IMR-90 (cell line): ENCODE measurements around the gene ATP12A. TPM values are rescaled to one million over a fixed set of nuclear protein-coding genes. Genes with fewer than 3 reads are reported as not detected.

Experiments
- ATAC-seq: fragments of 200-7000 bp; cut with Tn5 transposase; 2 replicates; pipeline ENCODE4 v1.9.1; 2020; ENCODE audit warnings: low read depth, mild to moderate bottlenecking, moderate library complexity
- BruUV-seq: library from RNA; stranded (reverse); fragments of 400-500 nt; replicated peaks from 2 replicates; lab custom pipeline; 2021; lab: Mats Ljungman, UMichigan
- CTCF ChIA-PET: fragments of 300-600 bp; formaldehyde crosslinking; extraction: SDS; loops from one replicate; lab custom pipeline; 2021; ENCODE audit warnings: antibody characterized with exemption; lab: Yijun Ruan, JAX
- POLR2A ChIA-PET: fragments of 300-600 bp; sonication (Branson Sonifier 250); formaldehyde crosslinking; loops from one replicate; lab custom pipeline; 2022; ENCODE audit warnings: antibody characterized with exemption; ENCODE audit not compliant: unreplicated experiment; lab: Charles Lee
- DNase-seq: peaks from one replicate; pipeline ENCODE4 v3.0.0; 2013
- H2AFZ ChIP-seq: replicated peaks from 2 replicates; pipeline ENCODE3; 2013; ENCODE audit warnings: low read length, mild to moderate bottlenecking; ENCODE audit not compliant: poor library complexity
- H2AK5ac ChIP-seq: 2 replicates; pipeline ENCODE4 v1.6.1; 2013; ENCODE audit warnings: low read depth, low read length, inconsistent platforms
- H2AK9ac ChIP-seq: replicated peaks from 2 replicates; pipeline ENCODE3; 2013; ENCODE audit warnings: mild to moderate bottlenecking, low read depth, low read length, moderate library complexity; ENCODE audit not compliant: poor library complexity
- H2BK120ac ChIP-seq: 2 replicates; pipeline ENCODE4 v1.6.1; 2013; ENCODE audit warnings: low read depth, low read length, inconsistent platforms
- H2BK15ac ChIP-seq: 3 replicates; pipeline ENCODE4 v1.6.1; 2013; ENCODE audit warnings: low read depth, low read length, inconsistent platforms
- H2BK20ac ChIP-seq: 2 replicates; pipeline ENCODE4 v1.6.1; 2013; ENCODE audit warnings: low read depth, mild to moderate bottlenecking, inconsistent platforms, low read length, moderate library complexity
- H2BK5ac ChIP-seq: 2 replicates; pipeline ENCODE4 v1.6.1; 2013; ENCODE audit warnings: mild to moderate bottlenecking, low read depth, low read length, inconsistent platforms; ENCODE audit not compliant: poor library complexity, severe bottlenecking
- H3K14ac ChIP-seq: replicated peaks from 2 replicates; pipeline ENCODE4 v1.6.1; 2013; ENCODE audit warnings: low read depth, low read length, inconsistent platforms
- H3K18ac ChIP-seq: 2 replicates; pipeline ENCODE4 v1.6.1; 2013; ENCODE audit warnings: low read depth, low read length, control low read depth
- H3K23ac ChIP-seq: 2 replicates; pipeline ENCODE4 v1.6.1; 2013; ENCODE audit warnings: low read depth, low read length, inconsistent platforms
- H3K27ac ChIP-seq: 2 replicates; pipeline ENCODE4 v1.5.1; 2013; ENCODE audit warnings: mild to moderate bottlenecking, control low read depth, low read length; ENCODE audit not compliant: insufficient read depth
- H3K27me3 ChIP-seq: 2 replicates; pipeline ENCODE4 v1.6.1; 2013; ENCODE audit warnings: low read length; ENCODE audit not compliant: control insufficient read depth, insufficient read depth
- H3K36me3 ChIP-seq: 2 replicates; pipeline ENCODE4 v1.6.1; 2013; ENCODE audit warnings: low read length, mixed read lengths; ENCODE audit not compliant: control insufficient read depth, insufficient read depth
- H3K4ac ChIP-seq: 2 replicates; pipeline ENCODE4 v1.6.1; 2013; ENCODE audit warnings: low read depth, low read length, inconsistent platforms
- H3K4me1 ChIP-seq: 2 replicates; pipeline ENCODE4 v1.6.1; 2013; ENCODE audit warnings: low read length, mixed read lengths; ENCODE audit not compliant: control insufficient read depth, insufficient read depth
- H3K4me2 ChIP-seq: 2 replicates; pipeline ENCODE4 v1.6.1; 2013; ENCODE audit warnings: low read depth, mild to moderate bottlenecking, control low read depth, low read length, moderate library complexity
- H3K4me3 ChIP-seq: 2 replicates; pipeline ENCODE4 v1.5.1; 2013; ENCODE audit warnings: low read depth, mild to moderate bottlenecking, control low read depth, low read length, moderate library complexity; ENCODE audit not compliant: insufficient read depth
- H3K56ac ChIP-seq: 2 replicates; pipeline ENCODE4 v1.6.1; 2013; ENCODE audit warnings: low read length, inconsistent platforms; ENCODE audit not compliant: insufficient read depth; ENCODE audit errors: extremely low read depth
- H3K79me1 ChIP-seq, 2 experiments: 2 replicates each; pipeline ENCODE4 v1.6.1; 2013; ENCODE audit warnings: low read length in 2 of 2, inconsistent platforms in 1 of 2, low read depth in 1 of 2
- H3K9ac ChIP-seq: 2 replicates; pipeline ENCODE4 v1.6.1; 2013; ENCODE audit warnings: low read depth, low read length, control low read depth
- H3K9me1 ChIP-seq: 2 replicates; pipeline ENCODE4 v1.6.1; 2013; ENCODE audit warnings: low read length, inconsistent platforms; ENCODE audit not compliant: insufficient read depth
- H3K9me3 ChIP-seq: 2 replicates; pipeline ENCODE4 v1.6.1; 2013; ENCODE audit warnings: low read length; ENCODE audit not compliant: control insufficient read depth, insufficient read depth
- H4K20me1 ChIP-seq: 2 replicates; pipeline ENCODE4 v1.6.1; 2013; ENCODE audit warnings: low read length, inconsistent platforms; ENCODE audit not compliant: insufficient read depth
- H4K5ac ChIP-seq: 2 replicates; pipeline ENCODE4 v1.6.1; 2013; ENCODE audit warnings: mild to moderate bottlenecking, low read depth, low read length, control low read depth
- H4K8ac ChIP-seq, 2 experiments: 2 replicates each; pipeline ENCODE4 v1.6.1; 2013; ENCODE audit warnings: low read depth in 2 of 2, low read length in 2 of 2, control low read depth in 1 of 2, inconsistent platforms in 1 of 2
- H4K91ac ChIP-seq: 2 replicates; pipeline ENCODE4 v1.6.1; 2013; ENCODE audit warnings: low read depth, low read length, inconsistent platforms; ENCODE audit not compliant: insufficient read depth
- BHLHE40 ChIP-seq: fragments of 150-350 bp; IDR thresholded peaks from 2 replicates; pipeline ENCODE4 v1.6.1; 2016; ENCODE audit warnings: mild to moderate bottlenecking, low read depth, low read length
- CEBPB ChIP-seq: IDR thresholded peaks from 2 replicates; pipeline ENCODE4 v1.6.1; 2012; ENCODE audit warnings: low read depth, low read length, improper control_type of control experiment
- CHD1 ChIP-seq: IDR thresholded peaks from 2 replicates; pipeline ENCODE4 v1.6.1; 2012; ENCODE audit warnings: low read depth, low read length, improper control_type of control experiment
- FOS ChIP-seq: fragments of 150-350 bp; IDR thresholded peaks from 2 replicates; pipeline ENCODE4 v1.6.1; 2016; ENCODE audit warnings: low read depth, low read length
- MXI1 ChIP-seq: IDR thresholded peaks from 2 replicates; pipeline ENCODE4 v1.6.1; 2012; ENCODE audit warnings: low read depth, mild to moderate bottlenecking, low read length, moderate library complexity, borderline replicate concordance
- NFE2L2 ChIP-seq: fragments of 150-350 bp; IDR thresholded peaks from 2 replicates; pipeline ENCODE4 v1.6.1; 2016; ENCODE audit warnings: low read depth, mild to moderate bottlenecking, low read length
- POLR2A ChIP-seq: IDR thresholded peaks from 2 replicates; pipeline ENCODE4 v1.6.1; 2012; ENCODE audit warnings: mild to moderate bottlenecking, low read depth, low read length
- RAD21 ChIP-seq: IDR thresholded peaks from 2 replicates; pipeline ENCODE4 v1.6.1; 2012; ENCODE audit warnings: low read length, improper control_type of control experiment
- RFX5 ChIP-seq: IDR thresholded peaks from 2 replicates; pipeline ENCODE4 v1.8.0; 2012; ENCODE audit warnings: low read depth, mild to moderate bottlenecking, low read length, moderate library complexity
- SMC3 ChIP-seq: fragments of 150-350 bp; IDR thresholded peaks from 2 replicates; pipeline ENCODE4 v1.6.1; 2016; ENCODE audit warnings: low read depth, mild to moderate bottlenecking, antibody characterized with exemption, low read length, moderate library complexity
- WGBS, 2 experiments: methylation state at CpG; one replicate each; pipeline versions ENCODE4 v1.1.5 to v1.1.7; 2013; ENCODE audit warnings: missing lambda C conversion rate in 2 of 2; ENCODE audit not compliant: insufficient read length in 1 of 2; ENCODE audit errors: extremely low coverage in 2 of 2; 5-methylcytosine and 5-hydroxymethylcytosine counted together
- dilution Hi-C: fragments of 300-500 bp; cut with HindIII; formaldehyde crosslinking; loops from one replicate; pipeline ENCODE4 v1.14.3; 2018; ENCODE audit warnings: low sequenced_read_pairs; ENCODE audit not compliant: unreplicated experiment
- in situ Hi-C: fragments of 300-500 bp; cut with MboI; formaldehyde crosslinking; loops from 3 replicates; pipeline ENCODE4 v1.14.3; 2019; ENCODE audit warnings: low sequenced_read_pairs, inconsistent platforms, mixed read lengths
- intact Hi-C: fragments of 100-400 bp; cut with micrococcal nuclease; formaldehyde crosslinking; loops from 2 replicates; pipeline ENCODE4 v1.10.0; 2022
- polyA plus RNA-seq, 3 experiments: library from polyadenylated mRNA; depleted of rRNA; stranded (reverse); fragments of >200 nt; gene quantifications; 2 replicates each; pipeline ENCODE4 v1.2.3, GENCODE V29; 2012; ENCODE audit warnings: low replicate concordance in 1 of 3
- total RNA-seq: library from RNA; depleted of rRNA; stranded (reverse); fragments of >200 nt; gene quantifications from 2 replicates; pipeline ENCODE4 v1.2.3, GENCODE V29; 2012
- TF ChIP-seq, protein P1 (sequence below): fragments of 150-350 bp; IDR thresholded peaks from 2 replicates; pipeline ENCODE4 v1.6.1; 2017; ENCODE audit warnings: mild to moderate bottlenecking, antibody characterized with exemption, low read length, low read depth
- TF ChIP-seq, protein P2 (sequence below): conservative IDR thresholded peaks from 2 replicates; pipeline ENCODE4 v1.5.1; 2012; ENCODE audit warnings: mild to moderate bottlenecking, low read depth, low read length, improper control_type of control experiment
- TF ChIP-seq, protein P3 (sequence below): fragments of 150-350 bp; IDR thresholded peaks from 2 replicates; pipeline ENCODE4 v1.6.1; 2016; ENCODE audit warnings: low read depth, mild to moderate bottlenecking, low read length, moderate library complexity, borderline replicate concordance

The ATP12A gene
- total and polyA plus RNA-seq, 2 of the 4 experiments (the other 2 are of a cell fraction) = not detected

DNA sequence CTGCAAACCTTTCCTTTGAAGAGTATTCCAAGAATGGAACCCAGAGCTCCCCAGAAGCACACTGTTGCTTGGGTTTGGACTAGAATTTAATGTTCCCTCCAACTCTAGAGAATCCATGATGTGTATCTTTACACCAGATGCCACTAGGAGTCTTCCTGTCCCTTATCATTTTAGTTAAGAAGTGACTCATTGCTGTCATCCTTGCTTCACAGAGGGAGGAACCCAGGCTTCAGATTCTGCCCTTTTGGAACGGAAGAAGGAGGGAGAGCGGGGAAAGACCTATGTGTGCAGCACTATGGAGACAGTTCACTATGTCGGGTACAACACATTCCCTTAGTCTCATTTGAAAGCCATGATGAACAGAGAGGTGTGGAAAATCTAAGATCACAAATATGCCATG is 2.1 kb upstream of the ATP12A start:
- ATAC-seq (no peak), DNase-seq (no peak)
- Histone ChIP-seq H3K23ac (no peak overlapping the region), H2AFZ (no peak overlapping the region), H3K79me1 (no peaks in the 10 kb centered on the region), H3K9me1 (no peaks in the 10 kb centered on the region; the same call in 1 of the 2 replicates), H3K27ac (no peak overlapping the region), H2BK120ac (no peak overlapping the region), H3K27me3 (peaks cover 58% of the 10 kb centered on the region), H3K4ac (no peak overlapping the region), H2AK5ac (no peak overlapping the region), H4K5ac (no peak overlapping the region), H3K4me3 (no peak overlapping the region), H2BK15ac (no peak overlapping the region), H3K4me2 (no peak overlapping the region), H3K9ac (no peak overlapping the region), H3K56ac (no peak overlapping the region), H2BK5ac (no peak overlapping the region), H4K20me1 (no peaks in the 10 kb centered on the region), H3K14ac (no peak overlapping the region), H3K9me3 (no peaks in the 10 kb centered on the region), H2BK20ac (no peak overlapping the region), H3K18ac (no peak overlapping the region), H4K91ac (no peak overlapping the region), H3K36me3 (no peaks in the 10 kb centered on the region), H4K8ac (no peak overlapping the region), H2AK9ac (no peak overlapping the region), H3K4me1 (no peaks in the 10 kb centered on the region)
- ChIA-PET POLR2A (no interaction called here), CTCF (interaction anchor here (0.9 kb wide), 1 partner anchor 16 kb away, joined by 4 read pairs; no protein-coding TSS in a partner anchor)
- BruUV-seq = no TSS peak
- no CpG with 5 or more reads among the region's 3 CpGs for WGBS, 2 experiments
- dilution Hi-C loops (no loop called here), in situ Hi-C loops (no loop called here), intact Hi-C loops (no loop called here)
- TF ChIP-seq MXI1 (no peak), POLR2A (no peak), NFE2L2 (no peak), SMC3 (no peak), CEBPB (no peak), RFX5 (no peak), CHD1 (no peak), BHLHE40 (no peak), FOS (no peak), RAD21 (no peak)
- TF ChIP-seq, protein P1, sequence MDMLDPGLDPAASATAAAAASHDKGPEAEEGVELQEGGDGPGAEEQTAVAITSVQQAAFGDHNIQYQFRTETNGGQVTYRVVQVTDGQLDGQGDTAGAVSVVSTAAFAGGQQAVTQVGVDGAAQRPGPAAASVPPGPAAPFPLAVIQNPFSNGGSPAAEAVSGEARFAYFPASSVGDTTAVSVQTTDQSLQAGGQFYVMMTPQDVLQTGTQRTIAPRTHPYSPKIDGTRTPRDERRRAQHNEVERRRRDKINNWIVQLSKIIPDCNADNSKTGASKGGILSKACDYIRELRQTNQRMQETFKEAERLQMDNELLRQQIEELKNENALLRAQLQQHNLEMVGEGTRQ = no peak
- TF ChIP-seq, protein P2, sequence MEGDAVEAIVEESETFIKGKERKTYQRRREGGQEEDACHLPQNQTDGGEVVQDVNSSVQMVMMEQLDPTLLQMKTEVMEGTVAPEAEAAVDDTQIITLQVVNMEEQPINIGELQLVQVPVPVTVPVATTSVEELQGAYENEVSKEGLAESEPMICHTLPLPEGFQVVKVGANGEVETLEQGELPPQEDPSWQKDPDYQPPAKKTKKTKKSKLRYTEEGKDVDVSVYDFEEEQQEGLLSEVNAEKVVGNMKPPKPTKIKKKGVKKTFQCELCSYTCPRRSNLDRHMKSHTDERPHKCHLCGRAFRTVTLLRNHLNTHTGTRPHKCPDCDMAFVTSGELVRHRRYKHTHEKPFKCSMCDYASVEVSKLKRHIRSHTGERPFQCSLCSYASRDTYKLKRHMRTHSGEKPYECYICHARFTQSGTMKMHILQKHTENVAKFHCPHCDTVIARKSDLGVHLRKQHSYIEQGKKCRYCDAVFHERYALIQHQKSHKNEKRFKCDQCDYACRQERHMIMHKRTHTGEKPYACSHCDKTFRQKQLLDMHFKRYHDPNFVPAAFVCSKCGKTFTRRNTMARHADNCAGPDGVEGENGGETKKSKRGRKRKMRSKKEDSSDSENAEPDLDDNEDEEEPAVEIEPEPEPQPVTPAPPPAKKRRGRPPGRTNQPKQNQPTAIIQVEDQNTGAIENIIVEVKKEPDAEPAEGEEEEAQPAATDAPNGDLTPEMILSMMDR = no peak
- TF ChIP-seq, protein P3, sequence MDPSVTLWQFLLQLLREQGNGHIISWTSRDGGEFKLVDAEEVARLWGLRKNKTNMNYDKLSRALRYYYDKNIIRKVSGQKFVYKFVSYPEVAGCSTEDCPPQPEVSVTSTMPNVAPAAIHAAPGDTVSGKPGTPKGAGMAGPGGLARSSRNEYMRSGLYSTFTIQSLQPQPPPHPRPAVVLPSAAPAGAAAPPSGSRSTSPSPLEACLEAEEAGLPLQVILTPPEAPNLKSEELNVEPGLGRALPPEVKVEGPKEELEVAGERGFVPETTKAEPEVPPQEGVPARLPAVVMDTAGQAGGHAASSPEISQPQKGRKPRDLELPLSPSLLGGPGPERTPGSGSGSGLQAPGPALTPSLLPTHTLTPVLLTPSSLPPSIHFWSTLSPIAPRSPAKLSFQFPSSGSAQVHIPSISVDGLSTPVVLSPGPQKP = no peak
